GM13977 (cell line): ENCODE data around the gene POLD4.
"Not testable (repeated sequence)": the region's sequence is repeated elsewhere in the genome, so short reads cannot be mapped to it uniquely, and the experiment has no call there.

Source experiments
- DNase-seq: peaks from one replicate; pipeline ENCODE4 v3.0.0; 2012; ENCODE audit warnings: low spot score
- in situ Hi-C: fragments of 300-500 bp; cut with MboI; formaldehyde crosslinking; loops from one replicate; pipeline ENCODE4 v1.12.0; 2022; ENCODE audit warnings: low sequenced_read_pairs, low pct_unique_long_range_greater_than_20kb, mixed read lengths, inconsistent platforms; ENCODE audit not compliant: unreplicated experiment
- TF ChIP-seq, protein P1 (sequence below): IDR thresholded peaks from 2 replicates; pipeline ENCODE4 v1.5.1; 2012; ENCODE audit warnings: mild to moderate bottlenecking, control low read depth; ENCODE audit not compliant: insufficient read depth; ENCODE audit errors: extremely low read depth, missing control alignments

The POLD4 gene

DNA sequence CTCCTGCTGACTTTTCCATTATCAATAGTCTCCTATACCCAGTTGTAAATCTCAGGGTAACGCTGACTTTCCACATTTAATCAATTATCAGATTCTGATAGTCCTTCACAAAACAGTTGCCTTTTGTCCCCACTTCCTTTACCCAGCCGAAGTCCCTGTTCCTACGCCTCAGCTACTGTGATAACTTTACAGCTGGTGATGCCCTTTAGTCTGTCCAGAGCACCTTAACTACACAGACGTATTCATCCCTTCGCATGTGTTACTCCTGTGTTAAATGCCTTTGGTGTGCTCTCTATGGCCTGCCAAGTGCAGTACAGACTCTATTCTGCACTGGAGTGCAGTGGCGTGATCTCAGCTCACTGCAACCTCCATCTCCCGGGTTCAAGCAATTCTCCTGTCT, 29.8 kb downstream of the POLD4 start:
- TF ChIP-seq, protein P1, sequence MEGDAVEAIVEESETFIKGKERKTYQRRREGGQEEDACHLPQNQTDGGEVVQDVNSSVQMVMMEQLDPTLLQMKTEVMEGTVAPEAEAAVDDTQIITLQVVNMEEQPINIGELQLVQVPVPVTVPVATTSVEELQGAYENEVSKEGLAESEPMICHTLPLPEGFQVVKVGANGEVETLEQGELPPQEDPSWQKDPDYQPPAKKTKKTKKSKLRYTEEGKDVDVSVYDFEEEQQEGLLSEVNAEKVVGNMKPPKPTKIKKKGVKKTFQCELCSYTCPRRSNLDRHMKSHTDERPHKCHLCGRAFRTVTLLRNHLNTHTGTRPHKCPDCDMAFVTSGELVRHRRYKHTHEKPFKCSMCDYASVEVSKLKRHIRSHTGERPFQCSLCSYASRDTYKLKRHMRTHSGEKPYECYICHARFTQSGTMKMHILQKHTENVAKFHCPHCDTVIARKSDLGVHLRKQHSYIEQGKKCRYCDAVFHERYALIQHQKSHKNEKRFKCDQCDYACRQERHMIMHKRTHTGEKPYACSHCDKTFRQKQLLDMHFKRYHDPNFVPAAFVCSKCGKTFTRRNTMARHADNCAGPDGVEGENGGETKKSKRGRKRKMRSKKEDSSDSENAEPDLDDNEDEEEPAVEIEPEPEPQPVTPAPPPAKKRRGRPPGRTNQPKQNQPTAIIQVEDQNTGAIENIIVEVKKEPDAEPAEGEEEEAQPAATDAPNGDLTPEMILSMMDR = no peak
- in situ Hi-C loops = no loop called here
- no peak for DNase-seq

DNA sequence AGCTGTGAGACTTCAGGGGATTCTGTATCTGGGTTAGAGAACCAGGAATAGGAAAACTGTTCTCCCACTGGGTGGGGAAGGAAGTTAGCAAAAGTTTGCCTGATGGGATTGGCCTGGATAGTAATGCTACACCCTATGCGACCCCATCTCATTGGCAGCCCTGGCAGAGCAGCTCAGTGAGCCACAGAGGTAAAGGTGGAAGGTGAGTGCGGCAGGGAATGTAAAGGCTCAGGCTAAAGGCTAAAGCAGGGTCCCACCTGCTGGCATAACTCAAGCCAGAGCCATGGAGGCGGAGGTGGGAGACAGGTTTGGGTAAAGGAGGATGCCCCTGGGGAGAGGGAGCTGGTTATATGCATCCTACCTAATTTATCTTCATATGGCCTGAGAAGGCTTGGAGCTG, 31.3 kb downstream of the POLD4 start:
- in situ Hi-C loops = no loop called here
- TF ChIP-seq, protein P1 = no peak
- DNase-seq = no peak

DNA sequence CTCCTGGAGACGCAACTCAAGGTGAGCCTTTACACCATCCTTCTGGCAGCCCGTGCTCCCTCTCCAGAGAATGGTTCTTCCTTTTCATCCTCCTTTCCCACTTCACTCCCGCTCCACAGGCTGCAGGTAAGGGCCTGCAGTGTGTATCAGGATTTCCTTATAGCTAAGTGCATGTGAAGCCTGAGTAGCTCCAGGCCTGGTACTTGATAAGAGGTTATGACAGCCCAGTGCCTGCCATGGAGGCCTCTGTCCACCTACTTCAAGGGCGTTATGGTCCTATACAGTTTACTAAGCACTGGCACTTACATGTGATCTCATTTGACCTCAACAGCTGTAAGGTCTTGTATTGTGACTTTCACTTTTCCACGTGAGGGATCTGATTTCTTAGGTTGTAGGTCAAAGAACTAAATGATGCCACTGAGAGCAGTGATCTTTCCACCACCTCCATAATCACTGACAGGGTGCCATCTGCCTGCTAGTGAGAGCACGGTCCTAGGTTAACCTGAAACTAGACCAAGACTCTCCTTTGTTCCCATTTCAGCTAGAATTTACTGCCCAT, 32.0 kb downstream of the POLD4 start:
- no peak for DNase-seq
- in situ Hi-C loops = no loop called here
- TF ChIP-seq, protein P1 = no peak

- TF ChIP-seq, protein P1 = no peak
- DNase-seq = no peak
- in situ Hi-C loops = no loop called here
These were observed 32.7 kb downstream of the POLD4 start for GRCh38 chr11:67320691-67321090.

GRCh38 chr11:67320011-67320410, 33.3 kb downstream of the POLD4 start:
- TF ChIP-seq, protein P1 = no peak
- in situ Hi-C loops = no loop called here
- peak; percentile 2 for DNase-seq

DNA sequence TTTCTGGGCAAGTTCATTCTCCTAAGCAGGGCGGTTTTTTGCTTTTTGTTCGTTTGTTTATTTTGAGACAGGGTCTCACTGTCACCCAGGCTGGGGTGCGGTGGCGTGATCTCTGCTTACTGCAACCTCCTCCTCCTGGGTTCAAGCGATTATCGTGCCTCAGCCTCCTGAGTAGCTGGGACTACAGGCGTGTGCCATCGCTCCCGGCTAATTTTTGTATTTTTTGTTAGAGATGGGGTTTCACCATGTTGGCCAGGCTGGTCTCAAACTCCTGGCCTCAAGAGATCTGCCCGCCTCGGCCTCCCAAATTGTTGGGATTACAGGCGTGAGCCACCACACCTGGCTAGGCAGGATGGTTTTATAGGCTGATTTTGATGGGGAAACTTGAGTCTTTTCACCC, 34.5 kb downstream of the POLD4 start:
- in situ Hi-C loops = loop anchor here (5.0 kb wide), 1 partner anchor 57 kb away; no protein-coding TSS in a partner anchor

DNA sequence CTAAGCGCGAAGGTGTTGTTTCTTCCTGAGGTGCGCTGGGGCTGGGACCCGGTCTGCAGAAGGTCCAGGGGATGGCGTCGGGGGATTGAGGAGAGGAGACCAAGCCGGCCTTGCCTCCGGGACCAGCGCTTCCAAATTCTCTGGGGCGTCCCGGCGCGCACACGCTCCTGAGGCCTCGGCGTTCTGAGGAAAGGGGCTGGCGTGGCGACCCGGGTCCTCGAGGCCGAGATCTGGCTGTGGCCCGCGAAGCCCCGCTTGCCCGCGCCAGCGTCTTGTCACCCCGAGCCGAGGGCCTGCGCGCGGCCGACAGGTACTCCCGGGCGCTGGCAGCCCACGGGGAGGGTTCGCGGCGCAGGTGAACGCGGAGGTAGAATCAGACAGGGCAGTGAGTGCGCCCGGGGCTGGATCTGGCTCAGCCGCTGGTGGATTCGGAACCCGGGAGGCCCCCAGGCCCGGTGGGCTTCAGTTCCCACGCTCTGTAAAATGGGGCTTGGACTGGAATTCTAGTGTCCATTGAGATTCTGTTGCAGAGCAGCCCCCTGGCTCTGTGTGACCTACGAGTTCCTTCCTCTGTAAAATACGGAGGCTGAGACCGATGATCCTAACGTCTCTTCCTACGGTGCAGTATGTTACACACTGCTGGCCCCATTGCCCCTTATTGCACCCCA, 35.3 kb downstream of the POLD4 start:
- TF ChIP-seq, protein P1 = no peak
- in situ Hi-C loops = loop anchor here (5.0 kb wide), 1 partner anchor 56 kb away; no protein-coding TSS in a partner anchor
- DNase-seq = no peak

More for the DNA sequence above, 34.5 kb downstream of the POLD4 start:
- DNase-seq = not testable (repeated sequence)
